GM18870 (cell line): ENCODE results near the gene IDS.
"Not testable (repeated sequence)": the region's sequence is repeated elsewhere in the genome, so short reads cannot be mapped to it uniquely, and the experiment has no call there.

Experiments used
- ATAC-seq: cut with Tn5 transposase; IDR thresholded peaks from one replicate; pipeline ENCODE4 v1.9.1; 2021; ENCODE audit warnings: moderate library complexity; ENCODE audit not compliant: unreplicated experiment

The IDS gene

GRCh38 chrX:149527705-149528104 is 22.6 kb upstream of the IDS start:
- ATAC-seq = peak; percentile 30

- ATAC-seq = not testable (repeated sequence)
Observed at GRCh38 chrX:149526318-149527033, 21.4 kb upstream of the IDS start.

GRCh38 chrX:149525903-149526302 is 20.8 kb upstream of the IDS start:
- ATAC-seq = peak; percentile 33

DNA sequence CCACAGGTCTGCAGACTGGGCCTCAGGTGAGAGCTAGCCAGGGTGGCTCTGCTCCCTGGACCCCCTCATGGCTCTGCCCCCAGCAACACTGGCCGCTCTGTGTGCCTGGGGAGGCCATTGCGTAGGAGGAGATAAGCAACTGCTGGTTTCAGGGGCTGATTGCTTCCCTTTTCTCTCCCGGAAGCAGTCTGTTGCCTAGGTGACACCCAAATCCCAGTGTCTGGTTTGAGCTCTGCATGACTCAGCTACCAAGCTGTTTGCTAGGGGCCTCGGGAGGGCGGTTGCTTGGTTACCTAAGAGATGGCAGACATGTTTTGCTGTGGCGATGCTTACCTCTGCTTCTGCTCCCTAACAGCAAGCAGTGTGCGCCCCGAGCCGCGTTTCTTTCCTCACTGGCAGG is 20.3 kb upstream of the IDS start:
- ATAC-seq = peak; percentile 96

DNA sequence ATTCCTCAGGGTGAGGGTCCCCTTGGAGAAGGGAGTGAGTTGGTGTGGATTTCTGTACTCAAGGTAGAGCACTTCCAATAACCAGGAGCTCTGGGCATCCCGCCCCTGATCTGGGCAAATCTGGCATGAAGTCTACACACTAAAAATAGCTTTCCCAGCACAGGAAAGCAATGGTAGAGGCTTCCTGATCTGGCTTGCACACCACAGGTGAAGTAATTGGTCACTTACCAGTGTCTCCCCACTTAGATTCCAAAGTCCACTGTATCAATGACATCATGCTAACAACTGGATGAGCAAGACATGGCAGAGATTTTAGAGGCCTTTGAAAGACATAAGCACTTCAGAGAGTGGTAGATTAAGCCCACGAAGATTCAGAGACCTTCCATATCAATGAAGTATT is 17.8 kb upstream of the IDS start:
- no peak for ATAC-seq

GRCh38 chrX:149521438-149521837 is 16.3 kb upstream of the IDS start:
- no peak for ATAC-seq

GRCh38 chrX:149520636-149521277 is 15.7 kb upstream of the IDS start:
- ATAC-seq = not testable (repeated sequence)

GRCh38 chrX:149518236-149518635 is 13.1 kb upstream of the IDS start:
- ATAC-seq = no peak

DNA sequence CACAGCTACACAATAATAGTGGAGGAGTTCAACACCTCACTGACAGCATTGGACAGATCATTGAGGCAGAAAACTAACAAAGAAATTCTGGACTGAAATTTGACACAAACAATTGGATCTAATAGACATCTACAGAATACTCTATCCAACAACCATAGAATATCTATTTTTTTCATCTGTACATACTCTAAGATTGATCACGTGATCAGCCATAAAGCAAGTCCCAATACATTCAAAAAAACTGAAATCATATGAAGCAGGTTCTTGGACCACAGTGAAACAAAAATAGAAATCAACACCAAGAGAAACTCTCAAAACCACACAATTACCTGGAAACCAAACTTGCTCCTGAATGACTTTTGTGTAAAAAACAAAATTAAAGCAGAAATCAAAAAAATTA is 12.2 kb upstream of the IDS start:
- ATAC-seq = no peak

GRCh38 chrX:149516604-149517003 is 11.5 kb upstream of the IDS start:
- ATAC-seq = no peak

- no peak for ATAC-seq
Observed at GRCh38 chrX:149515954-149516602, 11.0 kb upstream of the IDS start.

DNA sequence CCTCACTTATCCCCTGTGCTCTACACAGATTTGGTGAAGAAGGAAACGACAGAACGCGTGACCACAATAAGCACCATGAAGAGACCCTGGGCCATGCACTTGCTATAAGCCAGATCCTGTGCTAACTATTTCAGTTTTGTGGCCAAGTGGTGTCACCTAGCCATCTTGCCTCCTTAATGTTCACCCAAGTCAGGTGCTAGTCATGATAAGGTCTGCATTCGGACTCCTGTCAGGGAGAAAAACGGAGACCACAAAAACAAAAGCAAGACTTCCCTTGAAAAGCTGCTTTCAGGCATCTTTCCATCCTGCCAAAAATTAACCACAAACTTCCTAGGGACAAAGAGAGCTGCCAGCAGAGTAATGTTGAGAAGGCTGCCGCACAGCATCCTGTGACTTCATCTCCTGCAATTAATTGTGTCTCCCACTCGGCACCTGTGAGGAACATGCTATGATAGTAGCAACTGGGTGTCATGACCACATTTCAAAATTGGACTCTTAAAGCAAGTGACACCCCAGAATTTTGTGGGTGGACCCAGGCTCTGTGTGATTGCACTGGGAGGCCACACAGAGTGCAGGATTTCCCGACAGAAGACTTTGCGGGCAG is 8.8 kb upstream of the IDS start:
- ATAC-seq = no peak

DNA sequence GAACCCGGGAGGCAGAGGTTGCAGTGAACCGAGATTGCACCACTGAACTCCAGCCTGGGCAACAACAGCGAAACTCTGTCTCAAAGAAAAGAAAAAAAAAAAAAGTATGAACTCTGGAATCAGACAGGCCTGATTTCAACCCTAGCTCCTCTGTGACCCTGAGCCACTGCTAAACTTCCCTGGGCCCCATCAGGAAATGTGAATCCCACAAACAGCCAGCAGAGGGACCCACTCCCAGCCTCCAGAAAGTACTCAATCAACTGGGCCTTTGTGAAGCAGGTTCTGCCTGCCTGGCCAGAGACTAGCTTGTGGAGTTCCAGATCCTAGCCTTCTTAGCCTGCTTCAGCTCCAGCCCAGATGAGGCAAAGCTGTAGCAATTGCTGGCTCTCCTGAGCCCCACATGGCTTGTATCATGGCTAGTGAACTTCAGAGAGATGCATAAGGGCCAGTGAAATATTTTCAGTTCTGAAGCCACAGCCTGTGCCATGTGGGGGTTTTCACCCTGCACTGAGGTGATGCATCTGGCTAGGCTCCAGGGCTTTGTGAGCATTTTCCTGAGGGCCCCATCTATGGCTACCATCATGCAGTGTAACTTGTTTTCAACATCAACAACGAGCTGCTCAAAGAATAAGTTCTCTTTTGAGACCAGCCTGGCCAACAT is 7.2 kb upstream of the IDS start:
- ATAC-seq = peak; percentile 79

GRCh38 chrX:149511081-149511480 is 6.0 kb upstream of the IDS start:
- ATAC-seq = no peak

- ATAC-seq = peak; percentile 37
Observed at GRCh38 chrX:149510386-149510785, 5.3 kb upstream of the IDS start.

GRCh38 chrX:149508467-149508866 is 3.4 kb upstream of the IDS start:
- ATAC-seq = no peak

- no peak for ATAC-seq
Observed at GRCh38 chrX:149506349-149506748, 1.2 kb upstream of the IDS start.

DNA sequence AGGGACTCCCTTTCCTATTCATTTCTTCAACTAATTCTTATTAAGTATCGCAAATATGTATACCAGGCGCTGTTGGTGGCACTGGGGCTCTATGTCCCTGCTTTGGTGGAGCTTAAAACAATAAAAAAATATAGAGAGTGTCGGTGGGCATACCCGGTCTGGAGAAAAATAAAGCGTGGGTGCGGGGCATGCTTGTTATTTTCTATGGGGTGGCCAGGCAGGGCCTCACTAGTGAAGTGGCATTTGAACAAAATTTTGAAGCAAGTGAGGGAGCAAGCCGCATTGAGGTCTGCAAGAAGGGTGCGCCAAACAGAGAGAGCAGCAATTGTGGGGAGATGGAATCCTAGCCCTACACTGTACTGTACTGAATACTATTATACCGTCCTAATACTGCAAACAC is 565 bp upstream of the IDS start:
- ATAC-seq = no peak

- ATAC-seq = peak; percentile 39
Observed at GRCh38 chrX:149504226-149504914, 736 bp downstream of the IDS start.

GRCh38 chrX:149503446-149503845 is 1.7 kb downstream of the IDS start:
- peak; percentile 87 for ATAC-seq

DNA sequence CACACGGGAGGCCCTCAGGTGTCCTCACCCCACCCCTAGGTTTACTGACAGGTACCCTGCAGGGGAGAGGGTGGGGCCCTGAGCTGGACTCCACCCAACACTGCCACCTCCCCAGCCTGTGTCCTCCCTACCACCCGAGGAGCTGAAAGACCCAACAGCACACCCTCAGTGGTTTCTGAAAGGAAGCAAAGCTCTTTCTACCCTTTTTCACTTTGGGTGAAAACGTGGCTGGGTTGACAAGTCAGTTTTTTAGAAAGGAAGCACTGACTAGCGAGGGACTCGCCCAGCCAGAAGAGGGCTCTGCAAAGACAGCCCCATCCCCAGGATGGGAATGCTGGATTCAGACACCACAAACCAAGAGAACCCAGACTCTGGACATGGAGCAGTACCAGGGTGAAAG is 2.2 kb downstream of the IDS start:
- not testable (repeated sequence) for ATAC-seq
